DLD1 (cell line): ENCODE measurements around the gene GPC5.

Experiments used
- in situ Hi-C: cut with HindIII; loops from 2 replicates; pipeline ENCODE4 v1.10.0; 2017; ENCODE audit warnings: low sequenced_read_pairs

GPC5 gene

GRCh38 chr13:91586609-91587008, 188.2 kb downstream of the GPC5 start:
- in situ Hi-C loops = no loop called here

DNA sequence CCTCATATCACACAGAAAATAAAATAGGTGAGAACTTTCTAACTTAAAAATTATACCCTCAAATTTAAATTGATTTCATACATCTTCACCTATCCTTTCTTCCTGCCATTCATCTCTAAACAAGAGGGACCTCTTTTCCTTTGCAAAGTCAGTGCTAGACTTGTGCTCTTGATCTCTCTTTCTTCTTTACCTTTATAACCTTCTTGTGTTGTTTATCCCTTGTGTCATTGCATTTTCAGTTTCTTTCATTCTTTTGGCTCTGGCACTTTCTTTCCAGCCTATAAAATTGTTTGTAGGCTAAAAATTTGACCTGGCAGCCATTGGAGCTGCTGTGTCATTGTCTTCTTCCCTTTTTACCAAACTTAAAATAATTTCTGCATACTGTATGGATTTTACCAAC, 190.1 kb downstream of the GPC5 start:
- in situ Hi-C loops = no loop called here

- in situ Hi-C loops = no loop called here
Observed at GRCh38 chr13:91592056-91593014, 193.9 kb downstream of the GPC5 start.

GRCh38 chr13:91593456-91593855, 195.0 kb downstream of the GPC5 start:
- in situ Hi-C loops = no loop called here

DNA sequence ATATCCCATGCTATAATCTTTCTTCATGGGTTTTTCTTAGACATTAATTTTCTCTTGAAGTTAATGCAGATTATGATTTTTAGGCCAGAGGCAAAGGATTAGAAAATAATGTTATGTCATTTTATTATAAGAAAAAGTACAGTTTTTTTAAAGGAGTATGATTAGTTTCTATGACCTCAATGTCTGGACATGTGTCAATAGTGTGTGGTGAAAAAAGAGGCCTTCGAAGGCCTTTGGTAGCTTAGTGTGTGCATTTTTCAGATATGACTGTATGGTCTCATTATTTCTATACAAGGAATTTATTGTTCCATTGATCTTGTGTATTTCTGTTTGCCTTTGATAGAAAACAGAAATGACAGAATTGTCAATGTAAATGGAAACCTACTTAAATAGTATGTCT, 195.6 kb downstream of the GPC5 start:
- in situ Hi-C loops = no loop called here

GRCh38 chr13:91595677-91596076, 197.3 kb downstream of the GPC5 start:
- in situ Hi-C loops = no loop called here

DNA sequence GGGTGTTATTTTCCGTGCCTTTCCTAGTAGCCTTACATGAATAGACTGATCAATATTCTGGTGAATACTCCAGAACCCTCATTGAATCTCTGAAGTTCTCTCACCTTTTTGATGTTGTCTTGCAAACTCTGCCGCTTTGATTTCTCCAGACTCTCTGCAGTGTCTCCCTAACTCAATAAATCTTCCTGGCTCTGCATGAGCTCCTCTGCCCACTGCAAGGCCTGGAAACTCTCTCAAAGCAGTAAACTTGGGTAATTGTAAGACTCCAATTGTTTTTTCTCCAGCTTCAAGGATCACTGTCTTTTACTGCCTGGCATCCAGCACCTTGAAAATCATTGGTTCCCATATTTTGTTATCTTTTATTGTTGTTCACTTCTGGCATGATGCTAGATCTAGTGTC, 198.4 kb downstream of the GPC5 start:
- in situ Hi-C loops = no loop called here

DNA sequence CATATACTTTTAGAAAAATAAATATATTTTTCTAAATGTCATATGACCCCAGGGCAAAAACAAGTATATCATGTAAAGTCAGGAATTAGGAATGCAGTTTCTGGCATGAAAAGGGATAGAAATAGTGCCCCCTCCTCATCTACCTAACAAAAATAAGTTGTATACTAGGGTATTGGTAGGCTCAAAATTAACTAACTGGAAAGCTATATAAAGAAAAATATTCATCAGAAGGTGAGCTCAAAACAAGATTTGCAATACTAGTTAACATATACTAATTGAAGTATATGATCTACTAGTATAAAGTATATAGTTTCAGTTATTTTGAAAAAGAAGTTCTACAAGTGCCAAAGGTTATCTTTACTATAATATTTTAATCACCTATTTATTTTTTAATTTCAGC, 200.2 kb downstream of the GPC5 start:
- in situ Hi-C loops = no loop called here

DNA sequence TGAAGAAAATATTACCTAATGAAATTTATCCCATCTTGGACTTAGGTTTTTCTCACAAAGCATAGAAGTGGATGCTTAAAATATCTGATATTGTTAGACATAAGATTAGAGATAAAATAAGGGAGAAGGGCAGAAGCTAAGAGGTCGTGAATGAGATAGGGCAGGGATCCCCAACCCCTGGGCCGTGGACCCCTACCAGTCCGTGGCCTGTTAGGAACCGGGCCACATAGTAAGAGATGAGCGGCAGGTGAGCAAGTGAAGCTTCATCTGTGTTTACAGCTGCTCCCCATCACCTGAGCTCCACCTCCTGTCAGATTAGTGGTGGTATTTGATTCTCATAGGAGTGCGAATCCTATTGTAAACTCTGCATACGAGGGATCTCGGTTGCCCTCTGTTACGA, 202.9 kb downstream of the GPC5 start:
- in situ Hi-C loops = no loop called here

DNA sequence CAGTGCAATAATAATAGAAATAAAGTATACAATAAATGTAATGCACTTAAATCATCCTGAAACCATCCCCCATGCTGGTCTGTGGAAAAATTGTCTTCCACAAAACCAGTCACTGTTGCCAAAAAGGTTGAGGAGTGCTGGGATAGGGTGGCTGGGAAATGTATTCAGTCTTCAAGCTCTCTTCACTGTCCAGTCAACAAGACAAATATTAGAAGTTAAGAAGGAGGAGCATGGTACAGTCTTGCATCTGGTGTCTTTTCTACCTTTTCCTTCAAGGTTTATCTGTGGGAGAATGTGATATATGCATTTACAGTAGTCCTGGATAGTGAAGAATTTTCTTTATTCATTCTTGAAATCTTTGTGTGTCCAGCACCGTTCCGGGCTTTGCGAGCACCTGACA, 203.4 kb downstream of the GPC5 start:
- in situ Hi-C loops = no loop called here

DNA sequence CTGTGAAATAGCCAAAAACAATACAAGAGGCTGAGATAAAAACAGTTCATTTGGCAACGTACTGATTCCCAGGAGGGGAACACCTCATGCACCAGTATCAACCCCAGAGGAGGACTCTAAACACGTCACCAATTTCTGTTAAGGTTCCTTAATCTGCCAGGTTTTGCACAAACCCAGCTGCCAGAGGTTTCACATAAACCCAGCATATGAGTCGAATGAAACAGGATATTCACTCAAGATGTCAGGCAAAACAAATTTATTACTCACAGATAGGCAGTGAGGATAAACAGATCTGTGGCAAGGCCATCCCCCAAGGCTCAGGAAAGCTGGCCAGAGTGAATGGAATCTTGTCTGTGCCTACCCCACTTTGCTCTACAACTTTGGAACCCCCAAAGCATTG, 210.9 kb downstream of the GPC5 start:
- in situ Hi-C loops = no loop called here

DNA sequence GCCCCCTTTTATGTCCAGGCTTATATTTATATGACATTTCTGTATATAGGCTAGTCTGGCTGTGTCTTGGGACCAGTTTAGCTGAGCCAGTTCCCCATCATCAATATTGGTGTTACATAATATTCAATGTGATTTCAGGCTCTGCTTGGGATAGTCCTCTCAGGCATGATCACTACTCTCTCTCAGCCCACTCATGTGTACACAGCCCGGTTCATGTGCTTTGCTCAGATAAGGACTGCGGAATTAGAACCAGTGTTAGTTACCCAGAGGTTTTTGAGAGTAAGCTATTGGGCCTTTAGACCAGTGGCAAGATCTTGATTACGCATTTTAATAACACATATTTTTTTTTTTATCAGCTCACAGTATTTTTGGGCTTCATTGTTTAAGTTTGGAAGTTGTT, 219.9 kb downstream of the GPC5 start:
- in situ Hi-C loops = no loop called here

DNA sequence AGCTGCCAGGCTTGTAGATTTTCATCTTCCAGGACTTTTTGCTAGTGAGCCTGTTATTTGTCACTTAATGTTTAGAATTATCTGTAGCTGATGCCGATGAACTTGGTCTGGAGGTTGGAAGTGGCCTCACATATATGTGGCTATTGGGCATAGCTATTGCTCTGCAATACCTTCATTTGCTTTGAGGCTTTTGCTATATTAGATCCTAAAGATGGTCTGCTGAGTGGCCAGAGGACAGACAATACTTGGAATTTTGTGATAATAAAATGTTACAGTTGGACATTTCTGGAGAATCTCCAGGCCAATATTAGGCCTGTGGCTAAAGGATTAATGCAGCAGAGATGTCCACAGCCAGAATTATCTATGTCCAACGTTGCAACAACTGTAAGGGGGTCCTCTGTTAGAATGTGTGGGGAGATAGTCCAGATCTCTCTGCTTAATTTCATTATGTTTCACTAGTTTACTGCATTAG, 222.3 kb downstream of the GPC5 start:
- in situ Hi-C loops = no loop called here

- in situ Hi-C loops = no loop called here
Observed at GRCh38 chr13:91621161-91621560, 222.7 kb downstream of the GPC5 start.

DNA sequence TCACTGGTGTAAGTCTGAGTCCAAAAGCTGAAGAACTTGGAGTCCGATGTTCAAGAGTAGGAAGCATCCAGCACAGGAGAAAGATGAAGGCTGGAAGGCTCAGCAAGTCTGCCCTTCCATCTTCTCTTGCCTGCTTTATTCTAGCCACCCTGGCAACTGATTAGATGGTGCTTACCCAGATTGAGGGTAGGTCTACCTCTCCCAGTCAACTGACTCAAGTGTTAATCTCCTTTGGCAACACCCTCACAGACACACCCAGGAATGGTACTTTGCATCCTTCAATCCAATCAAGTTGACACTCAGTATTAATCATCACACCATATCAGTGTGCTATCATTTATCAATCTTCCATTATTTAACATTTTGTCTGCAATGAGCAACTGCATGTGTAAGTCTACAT, 223.5 kb downstream of the GPC5 start:
- in situ Hi-C loops = no loop called here

- in situ Hi-C loops = no loop called here
Observed at GRCh38 chr13:91622778-91623550, 224.5 kb downstream of the GPC5 start.

- in situ Hi-C loops = no loop called here
Observed at GRCh38 chr13:91627952-91628739, 229.7 kb downstream of the GPC5 start.

GRCh38 chr13:91630946-91631345, 232.5 kb downstream of the GPC5 start:
- in situ Hi-C loops = no loop called here

GRCh38 chr13:91632086-91632485, 233.7 kb downstream of the GPC5 start:
- in situ Hi-C loops = no loop called here

GRCh38 chr13:91639330-91639729, 240.9 kb downstream of the GPC5 start:
- in situ Hi-C loops = no loop called here

DNA sequence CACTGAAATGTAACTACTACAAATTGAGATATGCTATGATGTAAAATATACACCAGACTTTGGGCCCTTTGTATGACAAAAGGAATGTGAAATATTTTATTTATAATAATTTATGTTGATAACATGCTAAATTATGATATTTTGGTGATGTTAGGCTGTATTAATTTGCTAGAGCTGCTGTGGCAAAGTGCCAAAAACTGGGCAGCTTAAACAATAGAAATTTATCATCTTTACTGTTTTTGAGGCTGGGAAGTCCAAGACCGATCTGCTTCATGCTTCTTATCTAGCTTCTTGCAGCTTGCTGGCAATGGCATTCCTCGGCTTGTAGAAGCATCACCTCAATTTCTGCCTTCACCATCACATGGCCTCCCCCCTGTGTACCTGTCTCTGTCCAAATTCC, 245.0 kb downstream of the GPC5 start:
- in situ Hi-C loops = no loop called here
